GM12878 (cell line): Measurements from ENCODE around the gene RAB3C. TPM values are rescaled to one million over a fixed set of nuclear protein-coding genes. Genes with fewer than 3 reads are reported as not detected.

Experiments used
- ATAC-seq: fragments of 200-7000 bp; cut with Tn5 transposase; 3 replicates; pipeline ENCODE4 v1.9.1; 2020; ENCODE audit warnings: mild to moderate bottlenecking, moderate library complexity
- BruUV-seq: library from RNA; stranded (reverse); fragments of 400-500 nt; replicated peaks from 2 replicates; lab custom pipeline; 2021; lab: Mats Ljungman, UMichigan
- CTCF ChIA-PET: fragments of 300-600 bp; sonication (Branson Sonifier 250); formaldehyde crosslinking; extraction: SDS; loops from one replicate; lab custom pipeline; 2021; ENCODE audit warnings: inconsistent platforms; lab: Yijun Ruan, JAX
- POLR2A ChIA-PET: fragments of 350-600 bp; formaldehyde crosslinking; extraction: SDS; loops from one replicate; lab custom pipeline; 2021; ENCODE audit warnings: inconsistent platforms; lab: Charles Lee
- RAD21 ChIA-PET: fragments of 300-600 bp; sonication (Branson Sonifier 250); formaldehyde crosslinking; loops from one replicate; lab custom pipeline; 2023; ENCODE audit warnings: antibody characterized with exemption; ENCODE audit not compliant: unreplicated experiment; lab: Charles Lee
- SMC1A ChIA-PET: fragments of 300-600 bp; sonication (Branson Sonifier 250); formaldehyde crosslinking; loops from one replicate; lab custom pipeline; 2023; ENCODE audit not compliant: unreplicated experiment, uncharacterized antibody; lab: Charles Lee
- DNase-seq: peaks from one replicate; pipeline ENCODE4 v3.0.0-alpha.2; 2011; ENCODE audit warnings: low read depth, low spot score
- FAIRE-seq: peaks from 3 replicates; lab custom pipeline; 2011; peaks lifted over from hg19 to GRCh38; lab: Jason Lieb, UNC
- H2AFZ ChIP-seq: 2 replicates; pipeline ENCODE4 v1.6.0; 2011; ENCODE audit warnings: low read depth, low read length, control low read depth; ENCODE audit not compliant: control insufficient read depth
- H3K27ac ChIP-seq: 2 replicates; pipeline ENCODE4 v1.5.1; 2011; ENCODE audit warnings: control low read depth; ENCODE audit not compliant: control insufficient read depth, insufficient read depth
- H3K27me3 ChIP-seq, 2 experiments: replicated peaks in 1 of 2; 2 replicates each; pipeline versions ENCODE4 v1.6.0 to v1.6.1; 2011; ENCODE audit warnings: low read length in 1 of 2; ENCODE audit not compliant: control insufficient read depth in 2 of 2, insufficient read depth in 2 of 2
- H3K36me3 ChIP-seq, 2 experiments: 2 replicates each; pipeline ENCODE4 v1.5.1; 2011; ENCODE audit warnings: low read length in 1 of 2; ENCODE audit not compliant: control insufficient read depth in 2 of 2, insufficient read depth in 2 of 2
- H3K4me1 ChIP-seq: 2 replicates; pipeline ENCODE4 v1.6.1; 2011; ENCODE audit warnings: mild to moderate bottlenecking, low read length, moderate library complexity, mixed read lengths; ENCODE audit not compliant: control insufficient read depth, insufficient read depth
- H3K4me2 ChIP-seq: 2 replicates; pipeline ENCODE4 v1.6.0; 2011; ENCODE audit warnings: control low read depth; ENCODE audit not compliant: control insufficient read depth, insufficient read depth
- H3K4me3 ChIP-seq: fragments of 200-600 bp; sonication (generic); 2 replicates; pipeline ENCODE4 v1.5.1; 2016
- H3K79me2 ChIP-seq: 2 replicates; pipeline ENCODE4 v1.6.0; 2011; ENCODE audit warnings: low read length; ENCODE audit not compliant: control insufficient read depth, insufficient read depth
- H3K9ac ChIP-seq: 2 replicates; pipeline ENCODE4 v1.8.0; 2011; ENCODE audit warnings: low read length, control low read depth, mixed read lengths; ENCODE audit not compliant: control insufficient read depth, insufficient read depth
- H3K9me3 ChIP-seq: replicated peaks from 3 replicates; pipeline ENCODE4 v1.5.1; 2011; ENCODE audit warnings: mild to moderate bottlenecking, low read length; ENCODE audit not compliant: control insufficient read depth, insufficient read depth
- H4K20me1 ChIP-seq: 2 replicates; pipeline ENCODE4 v1.6.0; 2011; ENCODE audit not compliant: control insufficient read depth, insufficient read depth
- BMI1 ChIP-seq: fragments of 450-650 bp; IDR thresholded peaks from 2 replicates; pipeline ENCODE4 v1.6.1; 2016; ENCODE audit warnings: mild to moderate bottlenecking, moderate library complexity, borderline replicate concordance
- E4F1 ChIP-seq: fragments of 450-650 bp; IDR thresholded peaks from 2 replicates; pipeline ENCODE4 v1.6.1; 2018; ENCODE audit warnings: borderline replicate concordance, mild to moderate bottlenecking; ENCODE audit not compliant: partially characterized antibody
- EED ChIP-seq: sonication (generic); IDR thresholded peaks from 2 replicates; pipeline ENCODE4 v1.6.1; 2016; ENCODE audit warnings: antibody characterized with exemption, low read depth
- ELK1 ChIP-seq: IDR thresholded peaks from 2 replicates; pipeline ENCODE4 v1.6.1; 2012; ENCODE audit warnings: low read depth, low read length, improper control_type of control experiment
- IKZF2 ChIP-seq, 2 experiments: fragments of 450-650 bp; IDR thresholded peaks; 2 replicates each; pipeline ENCODE4 v1.6.1; 2017; ENCODE audit warnings: mild to moderate bottlenecking in 2 of 2, moderate library complexity in 2 of 2
- IRF3 ChIP-seq: fragments of 450-650 bp; IDR thresholded peaks from 2 replicates; pipeline ENCODE4 v1.6.1; 2014; ENCODE audit warnings: mild to moderate bottlenecking
- IRF4 ChIP-seq: IDR thresholded peaks from 2 replicates; pipeline ENCODE4 v1.6.1; 2011; ENCODE audit warnings: low read depth, low read length
- MEF2A ChIP-seq: IDR thresholded peaks from 2 replicates; pipeline ENCODE4 v1.6.1; 2011; ENCODE audit warnings: low read depth, mild to moderate bottlenecking, low read length, moderate library complexity; ENCODE audit not compliant: insufficient read depth
- NFXL1 ChIP-seq: fragments of 450-650 bp; IDR thresholded peaks from 2 replicates; pipeline ENCODE4 v1.6.1; 2017; ENCODE audit warnings: antibody characterized with exemption, mild to moderate bottlenecking, borderline replicate concordance
- PML ChIP-seq: IDR thresholded peaks from 2 replicates; pipeline ENCODE4 v1.6.1; 2012; ENCODE audit warnings: low read length, inconsistent platforms
- RUNX3 ChIP-seq: IDR thresholded peaks from 2 replicates; pipeline ENCODE4 v1.6.1; 2012; ENCODE audit warnings: low read length, inconsistent platforms
- SKIL ChIP-seq: fragments of 450-650 bp; IDR thresholded peaks from 2 replicates; pipeline ENCODE4 v1.6.1; 2017; ENCODE audit warnings: mild to moderate bottlenecking, low read depth, inconsistent platforms; ENCODE audit not compliant: poor library complexity, severe bottlenecking
- SMAD1 ChIP-seq: fragments of 450-650 bp; IDR thresholded peaks from 2 replicates; pipeline ENCODE4 v1.6.1; 2018; ENCODE audit warnings: mild to moderate bottlenecking, low read depth; ENCODE audit not compliant: partially characterized antibody
- SPI1 ChIP-seq: IDR thresholded peaks from 2 replicates; pipeline ENCODE4 v1.6.1; 2011; ENCODE audit warnings: low read depth, mild to moderate bottlenecking, low read length, moderate library complexity, borderline replicate concordance; ENCODE audit not compliant: insufficient read depth
- SRF ChIP-seq, 2 experiments: IDR thresholded peaks; 2 replicates each; pipeline ENCODE4 v1.6.1; 2011; ENCODE audit warnings: low read depth in 2 of 2, low read length in 2 of 2, mild to moderate bottlenecking in 1 of 2, moderate library complexity in 1 of 2
- TCF7 ChIP-seq: IDR thresholded peaks from 2 replicates; pipeline ENCODE4 v1.6.1; 2014; ENCODE audit warnings: antibody characterized with exemption, borderline replicate concordance
- ZBED1 ChIP-seq: IDR thresholded peaks from 2 replicates; pipeline ENCODE4 v1.6.1; 2016; ENCODE audit warnings: borderline replicate concordance
- ZNF217 ChIP-seq: fragments of 450-650 bp; IDR thresholded peaks from 2 replicates; pipeline ENCODE4 v1.6.1; 2017; ENCODE audit warnings: antibody characterized with exemption, mild to moderate bottlenecking
- WGBS: methylation state at CpG from one replicate; pipeline ENCODE4 v1.1.6; 2016; ENCODE audit warnings: low lambda C conversion rate; ENCODE audit not compliant: insufficient replicate concordance, insufficient coverage; ENCODE audit errors: missing lambda C conversion rate; 5-methylcytosine and 5-hydroxymethylcytosine counted together
- in situ Hi-C: fragments of 300-500 bp; cut with MboI; formaldehyde crosslinking; loops from 9 replicates; pipeline ENCODE4 v1.14.3; 2018; ENCODE audit warnings: mixed read lengths
- intact Hi-C: fragments of 100-400 bp; cut with micrococcal nuclease; formaldehyde crosslinking; loops from one replicate; pipeline ENCODE4 v1.14.2; 2022; ENCODE audit not compliant: unreplicated experiment
- polyA plus RNA-seq, 11 experiments: library from polyadenylated mRNA; depleted of rRNA in 4 of 11; unstranded in 6 of 11; stranded (reverse) in 5 of 11; fragments of >200 nt; fragmentation: Nextera tagmentation in 4 of 11; fragmentation: Illumina TruSeq in 1 of 11; extraction: Ambion mirVana in 4 of 11; extraction: Trizol in 1 of 11; gene quantifications; 1 replicate in 1 of 11; 2 replicates in 10 of 11; pipeline versions ENCODE4 v1.2.1 to v1.2.3, GENCODE V29; 2011 to 2016; ENCODE audit warnings: inconsistent platforms in 2 of 11, missing spikeins in 2 of 11, low read depth in 1 of 11
- total RNA-seq, 4 experiments: library from RNA; depleted of rRNA in 3 of 4; stranded (reverse); fragments of >200 nt in 3 of 4; fragmentation: Illumina TruSeq in 1 of 4; extraction: Trizol in 1 of 4; gene quantifications; 2 replicates each; pipeline versions ENCODE4 v1.2.1 to v1.2.3, GENCODE V29; 2013 to 2021

The RAB3C gene
- total and polyA plus RNA-seq, 10 of the 15 experiments (the other 5 are each of a cell fraction or from before 2014, with no cell fraction given) = not detected

- CTCF ChIA-PET = interaction anchor here (0.6 to 1.0 kb wide), 2 partner anchors 12 to 296 kb away, joined by 3 read pairs; no protein-coding TSS in a partner anchor
- Histone ChIP-seq H3K4me3 (no peak overlapping the region), H4K20me1 (no peaks in the 10 kb centered on the region), H3K9ac (no peak overlapping the region), H3K9me3 (no peaks in the 10 kb centered on the region), H2AFZ (no peak overlapping the region), H3K4me1 (no peaks in the 10 kb centered on the region), H3K27ac (no peak overlapping the region), H3K79me2 (no peaks in the 10 kb centered on the region), H3K27me3 (no peaks in the 10 kb centered on the region), H3K4me2 (no peak overlapping the region), H3K36me3 (no peaks in the 10 kb centered on the region)
- in situ Hi-C loops = no loop called here
- no TSS peak for BruUV-seq
- ATAC-seq = no peak
- DNase-seq = no peak
- RAD21 ChIA-PET = no interaction called here
- intact Hi-C loops = no loop called here
- SMC1A ChIA-PET = interaction anchor here (0.7 to 2.2 kb wide), 6 partner anchors 9 to 73 kb away, joined by 3 to 7 read pairs (median 4); no protein-coding TSS in a partner anchor
- 6% methylated on average over 2 of the region's 2 CpGs for WGBS
- FAIRE-seq = no peak
- POLR2A ChIA-PET = no interaction called here
- TF ChIP-seq EED = no peak
- TF ChIP-seq IRF3 = no peak
- no peak for TF ChIP-seq NFXL1
- no peak for TF ChIP-seq IKZF2 (IDR thresholded peaks at IDR 0.05)
- no peak for TF ChIP-seq ZBED1
- TF ChIP-seq RUNX3 = no peak
- no peak for TF ChIP-seq SMAD1
- no peak for TF ChIP-seq SKIL
- no peak for TF ChIP-seq MEF2A
- no peak for TF ChIP-seq TCF7
- TF ChIP-seq SPI1 = no peak
- no peak for TF ChIP-seq BMI1
- TF ChIP-seq E4F1 = no peak
- TF ChIP-seq ZNF217 = no peak
- TF ChIP-seq PML = no peak
- no peak for TF ChIP-seq IRF4
- no peak for TF ChIP-seq SRF (IDR thresholded peaks at IDR 0.05; ENCODE audit: low read depth in 2 of 2, low read length in 2 of 2)
- no peak for TF ChIP-seq ELK1
Observed at GRCh38 chr5:58773744-58774441, 191.0 kb downstream of the RAB3C start.
